Hematopoietic multipotent progenitor cell (in vitro differentiated cells): Measurements from ENCODE around the gene SEMA6B. TPM values are rescaled to one million over a fixed set of nuclear protein-coding genes. Genes with fewer than 3 reads are reported as not detected.
"Not testable (repeated sequence)": the region's sequence is repeated elsewhere in the genome, so short reads cannot be mapped to it uniquely, and the experiment has no call there.

ENCODE experiments used
- DNase-seq, 3 donors: peaks; one replicate each; pipeline ENCODE4 v3.0.0-alpha.2; 2011 to 2015; ENCODE audit warnings: low read depth in 2 of 3, low spot score in 2 of 3
- total RNA-seq: library from RNA; depleted of rRNA; stranded (reverse); fragments of >200 nt; gene quantifications from one replicate; pipeline ENCODE4 v1.2.3, GENCODE V29; 2012

Gene SEMA6B, protein sequence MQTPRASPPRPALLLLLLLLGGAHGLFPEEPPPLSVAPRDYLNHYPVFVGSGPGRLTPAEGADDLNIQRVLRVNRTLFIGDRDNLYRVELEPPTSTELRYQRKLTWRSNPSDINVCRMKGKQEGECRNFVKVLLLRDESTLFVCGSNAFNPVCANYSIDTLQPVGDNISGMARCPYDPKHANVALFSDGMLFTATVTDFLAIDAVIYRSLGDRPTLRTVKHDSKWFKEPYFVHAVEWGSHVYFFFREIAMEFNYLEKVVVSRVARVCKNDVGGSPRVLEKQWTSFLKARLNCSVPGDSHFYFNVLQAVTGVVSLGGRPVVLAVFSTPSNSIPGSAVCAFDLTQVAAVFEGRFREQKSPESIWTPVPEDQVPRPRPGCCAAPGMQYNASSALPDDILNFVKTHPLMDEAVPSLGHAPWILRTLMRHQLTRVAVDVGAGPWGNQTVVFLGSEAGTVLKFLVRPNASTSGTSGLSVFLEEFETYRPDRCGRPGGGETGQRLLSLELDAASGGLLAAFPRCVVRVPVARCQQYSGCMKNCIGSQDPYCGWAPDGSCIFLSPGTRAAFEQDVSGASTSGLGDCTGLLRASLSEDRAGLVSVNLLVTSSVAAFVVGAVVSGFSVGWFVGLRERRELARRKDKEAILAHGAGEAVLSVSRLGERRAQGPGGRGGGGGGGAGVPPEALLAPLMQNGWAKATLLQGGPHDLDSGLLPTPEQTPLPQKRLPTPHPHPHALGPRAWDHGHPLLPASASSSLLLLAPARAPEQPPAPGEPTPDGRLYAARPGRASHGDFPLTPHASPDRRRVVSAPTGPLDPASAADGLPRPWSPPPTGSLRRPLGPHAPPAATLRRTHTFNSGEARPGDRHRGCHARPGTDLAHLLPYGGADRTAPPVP
- total RNA-seq: 0.27 TPM

GRCh38 chr19:4559569-4559968 is at the start of gene SEMA6B:
SEMA6B (minus strand) TSS chr19:4559684; CDS start chr19:4558457, 1,227 bp downstream.
- DNase-seq: no peak

- peak in 1 of 3 donors; percentile 44 for DNase-seq
Observed at GRCh38 chr19:4606921-4607678, 47.6 kb upstream of the SEMA6B start.

DNA sequence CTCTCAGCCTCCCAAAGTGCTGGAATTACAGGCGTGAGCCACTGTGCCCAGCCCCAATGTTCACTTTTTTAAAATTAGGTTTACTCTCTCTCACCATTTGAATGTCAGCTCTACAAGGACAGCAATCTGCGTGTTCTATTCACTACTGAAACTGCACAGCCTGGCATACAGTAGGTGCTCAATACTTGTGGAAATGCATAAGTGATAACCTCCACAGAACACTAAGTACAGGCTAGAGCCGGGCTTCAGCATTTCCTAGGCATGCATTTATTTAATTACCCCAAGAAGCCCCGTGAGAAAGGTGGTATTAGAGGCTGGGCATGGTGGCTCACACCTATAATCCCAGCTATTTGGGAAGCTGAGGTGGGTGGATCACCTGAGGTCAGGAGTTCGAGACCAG is 46.7 kb upstream of the SEMA6B start:
- DNase-seq: no peak

DNA sequence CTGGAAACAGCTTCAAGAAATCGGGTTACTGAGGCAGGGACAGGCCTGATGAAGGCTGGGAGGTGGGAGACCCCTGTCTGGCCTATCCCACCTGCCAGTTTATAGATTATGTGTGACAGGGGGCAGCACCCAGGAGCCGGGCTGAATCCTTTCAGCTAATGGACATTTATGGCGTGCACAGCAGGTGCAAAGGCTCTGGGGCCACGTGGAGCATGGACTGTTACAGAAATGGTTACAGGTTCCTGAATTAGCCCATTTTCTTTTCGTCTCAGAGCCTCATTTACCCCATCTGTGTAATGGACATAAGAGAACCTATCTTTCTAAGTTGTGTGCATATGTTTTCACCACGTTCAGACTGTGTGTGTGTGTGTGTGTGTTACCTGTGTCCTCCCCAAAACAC is 45.4 kb upstream of the SEMA6B start:
- no peak for DNase-seq

DNA sequence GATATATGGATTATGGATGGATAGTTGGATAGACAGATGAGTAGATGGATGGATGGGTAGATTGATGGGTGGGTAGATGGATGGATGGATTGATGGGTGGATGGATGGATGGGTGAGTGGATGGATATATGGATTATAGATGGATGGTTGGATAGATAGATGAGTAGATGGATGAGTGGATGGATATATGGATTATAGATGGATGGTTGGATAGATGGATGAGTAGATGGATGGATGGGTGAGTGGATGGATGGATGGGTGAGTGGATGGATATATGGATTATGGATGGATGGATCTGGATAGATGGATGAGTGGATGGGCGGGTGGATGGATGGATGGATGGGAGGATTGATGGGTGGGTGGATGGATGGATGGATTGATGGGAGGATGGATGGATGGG is 43.4 kb upstream of the SEMA6B start:
- no peak for DNase-seq

DNA sequence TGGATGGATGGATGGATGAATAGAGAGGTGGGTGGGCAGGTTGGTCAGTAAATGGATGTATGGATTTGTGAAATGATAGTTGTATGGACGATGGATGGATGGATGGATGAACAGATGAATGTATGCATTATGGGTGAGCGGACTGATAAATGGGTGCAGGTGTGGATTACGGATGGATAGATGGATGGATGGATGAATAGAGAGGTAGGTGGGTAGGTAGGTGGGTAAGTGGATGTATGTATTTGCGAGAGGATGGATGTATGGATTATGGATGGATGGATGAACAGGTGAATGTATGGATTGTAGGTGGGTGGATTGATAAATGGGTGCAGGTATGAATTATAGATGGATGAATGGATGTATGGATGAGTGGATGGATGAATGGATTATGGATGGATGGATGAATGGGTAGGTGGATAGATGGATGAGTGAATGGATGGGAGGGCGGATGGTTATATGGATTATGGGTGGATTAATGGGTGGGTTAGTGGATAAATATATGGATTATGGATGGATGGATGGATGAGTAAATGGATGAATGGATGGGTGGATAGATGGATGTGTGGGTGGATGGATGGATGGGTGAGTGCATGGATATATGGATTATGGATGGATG is 42.8 kb upstream of the SEMA6B start:
- no peak for DNase-seq

DNA sequence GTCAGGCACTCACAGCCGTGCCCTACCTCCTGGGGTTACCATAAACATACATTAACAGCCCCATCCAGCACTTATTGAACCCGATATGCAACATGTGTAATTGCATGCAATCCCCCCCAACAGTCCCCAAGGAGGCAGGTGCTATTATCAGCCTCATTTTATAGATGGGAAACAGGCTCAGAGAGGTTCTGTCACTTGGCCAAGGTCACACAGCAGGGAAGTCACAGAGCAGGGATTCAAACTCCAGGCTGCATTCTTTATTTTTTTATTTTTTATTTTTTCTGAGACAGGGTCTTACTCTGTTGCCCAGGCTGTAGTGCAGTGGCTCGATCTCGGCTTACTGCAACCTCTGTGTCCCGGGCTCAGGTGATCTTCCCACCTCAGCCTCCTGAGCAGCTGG is 41.4 kb upstream of the SEMA6B start:
- DNase-seq: no peak

DNA sequence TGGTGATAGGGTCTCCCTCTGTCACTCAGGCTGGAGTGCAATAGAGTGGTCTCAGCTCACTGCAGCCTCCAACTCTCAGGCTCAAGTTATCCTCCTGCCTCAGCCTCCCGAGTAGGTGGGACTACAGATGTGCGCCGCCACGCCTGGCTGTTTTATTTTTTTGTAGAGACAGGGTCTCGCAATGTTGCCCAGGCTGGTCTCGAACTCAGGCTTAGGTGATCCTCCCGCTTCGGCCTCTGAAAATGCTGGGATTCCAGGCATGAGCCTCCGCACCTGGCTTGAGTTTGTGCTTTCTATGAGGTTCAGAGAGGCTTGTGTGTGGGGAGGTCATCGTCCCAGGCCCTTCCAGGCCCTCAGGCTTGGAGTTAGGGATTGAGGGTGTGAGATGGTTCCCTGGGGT is 40.6 kb upstream of the SEMA6B start:
- DNase-seq: no peak

GRCh38 chr19:4598712-4599111 is 39.2 kb upstream of the SEMA6B start:
- no peak for DNase-seq

DNA sequence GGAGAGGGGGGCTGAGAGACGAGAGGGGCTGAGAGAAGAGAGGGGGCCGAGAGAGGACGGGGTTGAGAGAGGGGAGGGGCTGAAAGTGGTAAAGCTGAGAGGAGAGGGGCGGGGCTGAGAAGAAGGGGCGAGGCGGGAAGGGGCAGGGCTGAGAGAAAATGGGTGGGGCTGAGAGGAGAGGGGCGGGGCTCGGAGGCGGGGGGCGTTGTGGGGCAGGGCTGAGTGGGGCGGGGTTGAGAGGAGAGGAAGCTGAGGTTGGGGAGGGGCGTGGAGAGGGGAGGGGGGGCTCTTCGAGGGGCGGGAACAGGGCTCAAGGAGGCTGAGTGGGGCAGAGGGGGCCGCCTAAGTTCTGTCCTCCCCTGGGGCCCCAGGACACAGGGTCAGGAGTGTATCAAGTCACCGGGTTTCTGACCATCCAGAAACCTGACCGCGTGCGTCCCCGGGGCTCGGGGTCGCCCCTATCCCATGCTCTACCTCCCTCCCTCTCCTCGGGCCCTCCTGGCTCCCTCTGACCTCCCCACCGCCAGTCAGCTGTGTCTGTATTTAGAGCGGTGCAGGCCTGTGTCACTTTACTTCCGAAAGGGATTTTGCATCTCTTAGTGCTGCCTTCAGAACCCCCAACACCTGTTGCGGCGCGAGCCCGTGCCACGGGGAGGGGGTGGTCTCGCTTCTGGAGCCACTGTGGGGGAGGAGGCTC is 38.6 kb upstream of the SEMA6B start:
- peak in 2 of 3 donors; percentile 87 to 90 for DNase-seq

GRCh38 chr19:4597278-4597974 is 37.9 kb upstream of the SEMA6B start:
- DNase-seq: no peak

DNA sequence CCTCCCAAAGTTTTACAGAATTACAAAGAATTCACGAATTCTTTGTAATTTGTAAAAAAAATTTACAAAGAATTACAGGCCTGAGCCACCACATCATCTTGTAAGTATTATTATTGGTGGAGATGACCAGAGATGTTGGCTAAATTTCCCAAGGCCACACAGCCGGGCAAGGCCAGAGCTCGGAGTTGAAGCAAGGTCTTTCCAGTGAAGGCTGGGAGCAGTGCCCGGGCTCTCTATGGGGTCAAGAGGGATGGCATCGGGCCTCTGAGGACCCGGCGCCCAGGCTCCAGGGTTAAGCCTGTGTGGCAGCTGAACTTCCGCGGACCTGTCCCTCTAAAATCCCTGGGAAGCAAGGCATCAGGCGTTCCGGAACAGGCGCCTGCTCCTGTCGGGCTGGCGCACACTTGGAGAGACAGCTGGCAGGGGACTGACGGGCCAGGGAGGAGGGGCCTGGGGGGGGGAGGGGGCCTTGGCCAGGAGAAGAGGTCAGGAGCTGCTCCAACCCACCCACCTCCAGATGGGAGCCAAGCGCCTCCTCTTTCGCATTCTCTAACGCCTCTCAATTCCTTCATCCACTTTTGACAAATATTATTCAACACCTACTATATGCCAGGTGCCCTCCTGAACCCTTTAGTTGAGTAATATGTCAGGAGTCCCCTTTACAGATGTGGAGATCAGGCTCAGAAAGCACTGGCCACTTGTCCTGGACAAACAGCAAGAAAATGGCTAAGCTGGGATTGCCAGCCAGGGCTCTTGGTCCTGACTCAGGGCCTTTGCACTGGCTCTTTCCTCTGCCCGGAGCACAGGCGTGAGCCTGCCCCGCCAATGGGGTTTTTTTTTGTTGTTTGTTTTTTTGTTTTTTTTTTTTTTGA is 36.8 kb upstream of the SEMA6B start:
- DNase-seq: no peak

DNA sequence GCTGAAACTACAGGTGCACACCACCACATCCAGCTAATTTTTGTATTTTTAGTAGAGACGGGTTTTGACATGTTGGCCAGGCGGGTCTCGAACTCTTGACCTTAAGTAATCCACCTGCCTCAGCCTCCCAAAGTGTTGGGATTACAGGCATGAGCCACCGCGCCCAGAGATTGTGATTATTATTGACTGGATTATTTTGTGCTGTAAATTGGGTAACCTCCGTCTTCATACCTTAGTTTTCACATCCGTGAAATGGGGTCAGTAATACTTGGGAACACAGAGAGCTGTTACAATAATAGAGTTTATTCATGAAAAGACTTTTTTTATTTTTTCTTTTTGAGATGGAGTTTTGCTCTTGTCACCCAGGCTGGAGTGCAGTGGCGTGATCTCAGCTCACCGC is 35.7 kb upstream of the SEMA6B start:
- not testable (repeated sequence) for DNase-seq

GRCh38 chr19:4594201-4594600 is 34.7 kb upstream of the SEMA6B start:
- no peak for DNase-seq

GRCh38 chr19:4593409-4593851 is 33.9 kb upstream of the SEMA6B start:
- peak in 2 of 3 donors; percentile 74 to 91 for DNase-seq

GRCh38 chr19:4592445-4592844 is 33.0 kb upstream of the SEMA6B start:
- DNase-seq: no peak

- no peak for DNase-seq
Observed at GRCh38 chr19:4591320-4591719, 31.8 kb upstream of the SEMA6B start.

- DNase-seq: no peak
Observed at GRCh38 chr19:4590559-4590958, 31.1 kb upstream of the SEMA6B start.
